NCI-H2227 (cell line): Measurements from ENCODE around the gene SPTLC1.
"Not testable (repeated sequence)": the region's sequence is repeated elsewhere in the genome, so short reads cannot be mapped to it uniquely, and the experiment has no call there.

ENCODE experiments used
- DNase-seq: peaks from one replicate; lab custom pipeline; 2025; ENCODE audit not compliant: unreplicated experiment; lab: John Stamatoyannopoulos, UW

SPTLC1 gene

DNA sequence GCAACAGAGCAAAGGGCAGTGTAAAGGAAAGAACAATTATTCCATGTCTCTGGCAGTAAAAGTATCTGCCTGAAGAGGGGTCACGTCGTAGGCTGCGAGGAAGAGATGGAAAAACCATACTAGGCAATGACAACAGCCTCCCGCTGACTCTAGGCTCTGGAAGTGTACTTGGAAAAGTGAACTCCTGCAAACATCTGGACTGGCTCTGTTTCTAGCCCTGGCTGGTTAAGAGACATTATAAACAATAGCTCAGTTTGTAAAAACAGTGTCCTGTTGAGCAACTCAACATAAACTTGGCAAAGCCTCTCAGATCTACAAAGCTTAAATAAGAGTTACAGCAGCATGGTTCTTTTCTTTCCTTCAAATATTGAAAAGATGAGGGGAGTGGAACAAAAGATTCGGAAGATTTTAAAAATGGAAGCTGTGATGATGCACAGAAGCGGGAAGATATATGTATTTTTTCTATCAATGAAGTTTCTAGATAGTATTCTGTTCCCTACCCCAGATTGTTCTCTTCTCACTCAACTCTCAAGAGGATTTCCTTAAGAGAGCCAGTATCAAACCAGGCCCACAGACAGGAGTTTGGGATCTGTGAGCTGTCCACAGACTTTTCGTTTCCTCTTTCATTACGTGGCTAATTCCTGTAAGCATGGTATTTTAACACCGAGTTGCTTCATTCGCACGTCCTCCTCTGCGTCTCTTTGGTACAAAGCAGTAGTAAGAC is 79.4 kb downstream of the SPTLC1 start:
- DNase-seq: no peak

DNA sequence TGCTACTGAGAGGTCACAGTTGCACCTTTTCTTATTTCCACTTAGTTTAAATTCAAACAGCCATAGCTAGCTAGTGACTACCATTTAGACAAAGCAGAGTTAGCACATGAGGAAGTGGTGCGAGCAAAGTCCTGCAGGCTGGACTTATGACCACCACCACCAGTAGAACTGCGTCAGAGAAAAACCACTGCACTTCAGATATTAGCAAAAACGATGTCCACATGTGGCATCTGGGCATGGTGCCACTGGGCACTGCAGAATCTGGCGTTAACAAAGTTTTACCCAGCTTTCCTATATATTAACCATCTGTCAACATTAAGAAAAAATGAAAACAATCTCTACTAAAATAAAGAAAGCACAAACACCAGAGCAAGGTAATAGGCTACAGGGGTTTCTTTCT is 80.1 kb downstream of the SPTLC1 start:
- no peak for DNase-seq

DNA sequence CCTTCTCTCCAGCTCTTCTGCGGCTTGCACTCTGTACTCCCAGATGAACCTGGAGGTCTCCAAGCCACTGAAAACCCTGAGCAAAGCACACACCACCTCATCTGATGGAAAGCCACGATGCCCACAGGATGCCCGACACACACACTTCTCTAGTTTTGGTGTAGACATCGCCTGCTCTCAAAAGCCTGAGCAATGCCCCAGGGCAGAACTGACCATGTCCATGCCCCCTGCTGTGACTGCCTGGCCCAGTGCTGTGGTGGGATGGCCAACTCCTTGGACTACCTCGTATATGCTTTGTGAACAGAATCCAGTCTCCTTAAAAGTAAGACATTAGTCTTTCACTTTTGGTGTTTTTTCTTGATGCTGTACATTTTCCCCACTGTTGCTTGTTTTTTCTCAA is 81.2 kb downstream of the SPTLC1 start:
- DNase-seq: no peak

DNA sequence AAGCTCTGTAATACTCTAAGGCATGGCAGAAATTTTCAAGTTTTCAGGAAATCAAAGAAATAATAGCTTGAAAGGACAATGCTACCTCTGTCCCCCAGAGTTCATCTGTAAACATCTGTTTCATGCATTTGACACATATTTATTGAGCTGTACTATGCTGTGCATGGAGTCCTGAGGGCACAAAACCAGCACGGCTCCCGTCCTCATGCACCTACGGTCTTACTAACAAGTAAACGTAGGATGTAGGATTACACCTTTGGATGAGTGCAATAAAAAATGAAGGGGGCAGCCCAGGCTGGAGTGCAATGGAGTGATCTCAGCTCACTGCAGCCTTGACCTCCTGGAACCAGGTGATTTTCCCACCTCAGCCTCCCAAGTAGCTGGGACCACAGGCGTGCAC is 81.9 kb downstream of the SPTLC1 start:
- DNase-seq: no peak

DNA sequence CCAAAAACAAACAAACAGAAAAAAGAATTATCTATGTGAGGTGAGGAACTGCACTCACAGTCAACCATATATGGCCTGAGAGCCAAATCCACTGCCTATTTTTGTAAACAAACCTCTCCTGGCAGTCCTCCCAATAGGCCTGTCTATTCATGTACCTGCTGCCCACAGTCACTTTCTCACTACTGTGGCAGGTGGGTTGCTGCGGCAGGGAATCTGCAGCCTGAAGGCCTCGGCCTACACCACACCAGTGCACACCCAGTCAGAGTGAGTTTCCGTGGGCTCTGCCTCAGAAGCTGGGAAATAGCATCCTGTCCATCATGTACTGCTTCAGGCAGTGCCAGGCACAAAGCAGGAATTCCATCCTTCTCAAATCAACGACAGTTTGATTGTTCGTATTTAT is 82.3 kb downstream of the SPTLC1 start:
- DNase-seq: no peak

DNA sequence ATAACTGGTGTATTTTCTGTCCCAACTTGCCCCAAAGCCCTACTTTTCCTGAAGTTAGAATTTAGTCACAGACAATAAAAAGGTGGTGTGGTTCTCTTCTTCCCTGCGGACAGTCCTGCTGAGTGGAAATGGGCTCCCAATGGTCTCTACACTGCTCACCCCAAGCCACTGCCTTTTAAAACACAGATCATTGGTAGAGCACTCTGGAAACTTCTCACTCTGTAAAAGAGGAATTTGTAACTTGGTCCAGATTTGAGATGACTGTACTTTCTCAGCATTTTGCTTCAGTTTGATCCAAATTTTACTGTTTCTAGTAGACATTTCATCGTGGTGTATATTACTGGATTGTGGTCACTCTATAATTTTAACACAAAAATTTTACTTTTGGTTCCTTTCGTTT is 84.8 kb downstream of the SPTLC1 start:
- no peak for DNase-seq

DNA sequence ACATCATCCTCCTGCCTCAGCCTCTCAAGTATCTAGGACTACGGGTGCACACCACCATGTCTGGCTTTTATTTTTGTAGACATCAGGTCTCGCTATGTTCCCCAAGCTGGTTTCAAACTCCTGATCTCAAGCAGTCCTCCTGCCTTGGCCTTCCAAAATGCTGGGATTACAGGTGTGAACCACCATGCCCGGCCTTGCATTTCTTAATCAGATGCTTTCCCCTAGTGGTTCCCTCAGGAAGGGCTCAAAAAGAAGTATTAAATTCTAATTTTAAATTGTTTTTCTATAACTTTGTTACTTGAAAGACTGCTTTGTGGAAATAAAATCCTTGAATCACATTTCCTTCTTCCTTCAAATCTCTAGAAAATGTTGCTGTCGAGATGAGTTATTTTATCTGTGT is 85.7 kb downstream of the SPTLC1 start:
- no peak for DNase-seq

DNA sequence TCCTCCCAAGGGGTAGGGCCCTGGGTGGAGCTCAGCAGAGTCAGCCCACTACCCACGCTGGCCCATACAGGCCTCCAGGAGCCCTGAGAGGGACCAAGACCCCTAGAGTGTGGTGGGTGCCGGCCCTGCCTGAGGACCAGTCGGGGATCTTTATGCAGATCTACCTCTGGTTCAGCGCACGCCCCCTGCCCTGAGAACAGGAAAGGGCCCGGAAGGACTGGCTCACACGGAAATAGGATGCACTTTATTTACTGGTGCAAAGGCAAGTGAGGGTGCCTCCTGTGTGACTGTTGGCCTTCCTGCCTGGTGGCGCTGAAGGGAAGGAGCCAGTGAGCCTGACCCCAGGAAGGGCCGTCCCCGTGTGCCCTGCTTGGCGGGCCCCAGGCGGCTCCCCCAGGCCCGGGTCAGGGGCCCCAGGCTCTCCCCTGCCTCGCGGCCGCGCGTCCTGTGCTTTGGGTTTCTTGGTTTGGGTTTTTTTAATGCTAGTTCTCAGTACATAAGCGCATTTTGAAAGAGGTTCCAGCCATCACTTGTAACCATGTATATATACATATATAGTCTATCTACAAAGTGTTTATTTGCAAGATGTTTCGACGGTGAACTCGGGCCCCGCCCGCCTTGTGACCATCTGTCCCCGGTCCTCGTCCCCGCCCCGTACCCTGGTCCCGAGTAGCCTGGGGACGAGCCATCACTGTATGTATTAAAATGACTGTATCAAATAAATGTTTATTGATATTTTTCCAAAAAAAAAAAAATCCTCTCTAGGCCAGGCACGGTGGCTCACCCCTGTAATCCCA is 88.8 kb downstream of the SPTLC1 start:
- no peak for DNase-seq

DNA sequence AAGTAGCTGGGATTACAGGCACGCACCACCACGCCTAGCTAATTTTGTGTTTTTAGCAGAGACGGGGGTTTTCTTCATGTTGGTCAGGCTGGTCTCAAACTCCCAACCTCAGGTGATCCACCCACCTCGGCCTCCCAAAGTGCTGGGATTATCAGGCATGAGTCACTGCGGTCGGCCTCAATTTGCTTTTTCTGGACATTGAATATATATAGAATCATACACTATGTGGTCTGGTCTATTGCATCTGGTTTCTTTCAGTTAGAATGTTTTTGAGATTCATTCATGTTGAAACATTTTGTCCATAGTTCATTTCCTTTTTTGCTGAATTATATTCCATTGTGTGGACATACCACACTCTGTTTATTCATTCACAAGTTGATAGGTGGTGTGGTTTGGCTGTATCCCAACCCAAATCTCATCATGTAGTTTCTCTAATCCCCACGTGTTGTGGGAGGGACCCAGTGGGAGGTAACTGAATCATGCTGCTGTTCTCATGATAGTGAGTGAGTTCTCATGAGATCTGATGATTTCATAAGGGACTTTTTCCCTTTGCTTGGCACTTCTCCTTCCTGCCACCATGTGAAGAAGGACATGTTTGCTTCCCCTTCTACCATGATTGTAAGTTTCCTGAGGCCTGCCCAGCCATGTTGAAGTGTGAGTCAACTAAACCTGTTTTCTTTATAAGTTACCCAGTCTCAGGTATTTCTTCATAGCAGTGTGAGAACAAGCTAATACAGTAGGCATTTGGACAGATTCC is 93.2 kb downstream of the SPTLC1 start:
- not testable (repeated sequence) for DNase-seq

DNA sequence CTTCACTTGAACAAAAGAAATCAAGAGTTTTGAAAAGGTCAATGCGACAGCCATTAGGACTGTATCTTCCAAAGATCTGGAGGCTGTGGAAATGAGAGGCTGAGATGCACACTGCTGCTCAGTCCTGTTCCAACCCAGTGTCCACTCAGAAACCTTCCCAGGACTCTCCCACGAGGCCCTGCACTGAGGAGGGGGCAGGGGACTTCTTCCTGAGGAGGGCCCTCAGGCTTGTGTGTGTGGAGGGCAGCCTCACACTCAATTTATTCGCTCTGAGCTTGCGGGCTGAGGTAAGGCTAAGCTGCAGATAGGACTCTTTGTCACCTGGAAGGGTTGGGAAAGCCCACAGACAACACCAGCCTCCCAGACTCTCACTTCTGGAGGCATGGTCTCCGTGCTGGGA is 95.6 kb downstream of the SPTLC1 start:
- DNase-seq: no peak

DNA sequence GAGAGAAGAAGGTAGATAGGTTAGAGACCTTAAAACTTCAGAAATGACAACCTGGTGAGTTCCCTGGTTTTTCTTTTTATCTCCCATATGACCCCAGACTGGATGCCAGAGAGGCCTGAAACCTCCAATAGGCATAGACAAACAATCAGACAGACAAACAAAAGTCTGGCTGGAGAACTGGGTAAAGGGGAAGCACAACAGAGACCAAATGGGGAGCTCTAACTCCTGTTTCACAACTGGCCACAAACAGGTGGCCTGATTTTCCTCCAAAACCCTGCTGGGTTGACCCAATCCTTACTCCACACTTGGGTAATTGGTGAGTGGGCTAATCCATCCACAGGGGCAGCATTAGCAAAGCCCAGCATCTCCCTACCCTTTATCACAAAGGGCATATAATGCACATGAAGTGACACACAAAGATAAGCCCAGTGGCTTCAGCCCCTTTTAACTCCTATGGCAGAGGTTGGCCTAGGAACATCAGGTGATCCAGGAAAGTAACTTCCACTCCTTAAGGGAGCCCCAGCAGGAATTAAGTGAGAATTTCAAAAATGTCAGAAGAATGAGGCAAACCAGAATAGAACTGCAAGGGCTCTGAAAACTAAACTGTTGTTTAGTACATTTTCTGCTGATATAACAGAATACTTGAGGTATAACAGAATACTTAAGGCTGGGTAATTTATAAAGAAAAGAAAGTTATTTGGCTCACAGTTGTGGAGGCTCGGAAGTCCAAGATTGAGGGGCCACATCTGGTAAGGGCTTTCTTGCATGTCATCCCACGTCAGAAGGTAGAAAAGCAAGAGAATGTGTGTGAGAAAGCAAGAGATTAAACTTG is 104.3 kb downstream of the SPTLC1 start:
- no peak for DNase-seq

DNA sequence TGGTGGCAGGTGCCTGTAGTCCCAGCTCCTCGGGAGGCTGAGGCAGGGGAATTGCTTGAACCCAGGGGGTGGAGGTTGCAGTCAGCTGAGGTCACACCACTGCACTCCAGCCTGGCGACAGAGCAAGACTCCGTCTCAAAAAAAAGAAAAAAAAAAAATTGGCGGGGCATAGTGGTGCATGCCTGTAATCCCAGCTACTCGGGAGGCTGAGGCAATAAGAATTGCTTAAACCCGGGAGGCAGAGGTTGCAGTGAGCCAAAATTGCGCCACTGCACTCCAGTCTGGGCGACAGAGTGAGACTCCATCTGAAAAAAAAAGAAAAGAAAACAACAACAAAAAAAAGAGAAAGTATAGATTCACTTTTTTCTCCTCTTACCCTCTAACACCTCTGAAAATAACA is 105.0 kb downstream of the SPTLC1 start:
- not testable (repeated sequence) for DNase-seq

DNA sequence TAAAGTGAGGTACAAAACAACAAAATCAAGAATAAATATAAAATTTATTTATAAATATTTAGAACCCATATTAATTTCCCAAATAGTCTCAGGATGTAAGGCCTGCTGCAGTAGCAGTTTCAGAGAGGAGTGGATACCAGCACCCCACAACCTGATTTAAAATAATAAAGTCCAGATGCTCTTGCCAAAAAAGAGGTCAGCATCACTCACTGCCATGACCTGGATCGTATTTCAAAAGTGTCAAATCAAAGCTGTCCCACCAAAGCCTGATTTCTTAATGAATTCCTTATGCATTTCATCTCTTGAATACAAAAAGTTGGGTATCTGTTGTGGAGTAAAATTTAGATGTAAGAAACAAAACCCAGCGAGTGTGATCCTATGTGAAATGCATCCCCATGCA is 107.2 kb downstream of the SPTLC1 start:
- DNase-seq: no peak

DNA sequence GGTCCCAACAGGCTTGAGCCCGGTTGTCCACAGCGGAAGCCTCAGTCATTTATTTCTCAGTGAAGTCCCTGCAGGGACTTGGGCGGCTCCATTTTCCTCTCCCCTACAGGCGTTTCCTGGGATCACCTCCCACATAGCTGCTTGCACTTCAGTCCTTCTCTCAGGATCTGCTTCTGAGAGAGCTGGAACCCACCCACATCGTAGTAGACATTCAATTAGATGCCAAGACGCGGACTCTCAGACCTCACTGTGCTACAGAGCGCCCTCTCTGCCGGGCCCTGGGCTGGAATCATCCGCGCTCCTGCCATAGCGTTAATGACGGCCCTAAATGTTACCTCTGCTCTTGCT is 111.2 kb downstream of the SPTLC1 start:
- DNase-seq: no peak

DNA sequence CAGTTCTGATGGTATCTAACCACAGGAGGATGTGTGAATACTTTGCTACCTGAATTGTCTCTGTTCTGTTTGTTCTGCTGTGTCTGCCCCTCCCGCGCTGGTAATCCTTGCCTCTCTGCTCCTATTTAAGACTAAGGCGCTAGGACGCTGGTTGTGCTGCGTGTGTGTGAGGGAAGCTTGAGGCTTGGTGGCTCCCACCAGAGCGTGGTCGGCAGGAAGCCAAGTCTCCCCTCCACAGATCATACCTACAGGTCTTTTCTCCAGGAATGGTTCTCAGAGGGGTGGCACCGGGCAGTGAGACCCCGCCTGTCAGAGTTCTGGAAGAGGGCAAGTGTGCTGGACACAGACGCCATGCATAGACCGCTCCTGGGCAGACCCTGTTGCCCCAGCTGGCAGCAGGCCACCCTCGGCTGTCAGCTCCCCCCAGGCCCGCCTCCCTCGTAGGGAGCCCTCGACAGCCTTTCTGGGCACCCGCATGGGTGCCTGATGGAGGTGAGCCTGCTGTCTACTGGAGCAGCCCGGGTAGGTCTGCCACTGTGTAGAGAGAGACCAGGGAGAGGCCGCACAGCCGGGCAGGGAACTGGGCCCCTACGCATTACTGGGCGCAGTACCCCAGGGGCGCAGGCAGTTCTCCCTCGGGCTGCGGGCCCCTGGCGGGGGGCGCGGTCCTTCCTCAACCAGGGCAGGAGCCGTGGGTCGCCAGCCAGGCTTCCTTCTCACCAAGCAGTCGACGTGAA is 111.7 kb downstream of the SPTLC1 start:
- DNase-seq: no peak

DNA sequence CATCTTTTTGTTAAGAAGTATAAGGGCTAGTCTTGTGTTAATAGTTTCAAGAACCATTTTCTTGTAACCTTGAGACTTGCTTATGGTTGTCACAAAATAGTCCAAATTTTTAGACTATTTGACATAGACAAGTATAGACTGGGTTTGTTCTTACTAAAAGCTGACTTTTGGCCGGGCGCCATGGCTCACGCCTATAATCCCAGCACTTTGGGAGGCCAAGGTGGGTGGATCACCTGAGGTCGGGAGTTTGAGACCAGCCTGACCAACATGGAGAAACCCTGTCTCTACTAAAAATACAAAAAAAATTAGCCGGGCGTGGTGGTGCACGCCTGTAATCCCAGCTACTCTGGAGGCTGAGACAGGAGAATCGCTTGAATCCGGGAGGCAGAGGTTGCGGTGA is 113.3 kb downstream of the SPTLC1 start:
- DNase-seq: not testable (repeated sequence)

DNA sequence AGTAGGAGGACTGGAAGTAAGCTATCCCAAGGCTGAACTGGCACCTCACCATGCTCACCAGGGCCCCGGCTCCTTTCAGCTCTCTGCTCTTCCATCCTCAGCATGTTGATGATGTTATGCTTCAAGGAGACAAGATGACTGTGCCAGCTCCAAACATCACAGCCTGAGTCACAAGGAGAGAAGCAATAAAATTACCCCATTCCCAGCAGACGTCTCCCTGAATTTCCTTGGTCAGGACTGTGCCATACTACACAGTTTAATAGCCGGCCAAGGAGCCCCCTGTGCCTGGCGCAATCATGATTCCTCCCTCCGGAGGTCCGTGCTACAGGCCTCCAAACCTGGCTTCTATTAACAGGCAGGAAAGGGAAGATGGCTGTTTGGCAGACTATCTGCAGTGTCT is 114.0 kb downstream of the SPTLC1 start:
- no peak for DNase-seq

DNA sequence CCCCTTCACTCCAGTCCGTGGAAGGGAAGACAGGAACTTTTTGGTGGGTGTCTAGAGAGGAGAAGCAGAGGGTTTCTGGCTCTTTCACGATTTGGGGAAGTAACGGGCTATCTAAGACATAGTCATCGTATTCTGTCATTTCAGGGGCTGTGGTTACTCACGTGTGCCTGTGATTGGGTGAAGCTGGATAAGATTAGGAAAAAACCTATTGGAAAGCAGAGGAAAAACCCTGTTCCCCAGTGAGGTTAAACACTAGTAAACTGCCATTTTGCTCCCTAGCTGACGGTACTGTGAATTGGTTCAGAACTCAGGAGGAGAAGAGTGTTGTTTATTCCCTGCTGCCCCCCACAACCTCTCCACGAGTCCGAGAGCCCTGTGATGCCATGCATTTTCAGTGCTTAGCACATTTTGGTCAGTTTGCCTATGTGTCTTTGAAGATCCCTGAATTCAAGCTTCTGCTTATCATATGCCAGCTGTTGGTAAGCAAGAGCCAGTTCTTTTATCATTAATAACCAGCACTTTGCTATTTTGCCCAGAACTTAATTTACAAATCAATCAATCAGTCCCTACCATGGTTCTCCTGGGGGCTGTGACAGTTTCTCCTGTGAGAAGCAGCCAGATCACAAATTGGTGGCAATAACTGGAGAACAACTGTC is 120.1 kb downstream of the SPTLC1 start:
- no peak for DNase-seq

DNA sequence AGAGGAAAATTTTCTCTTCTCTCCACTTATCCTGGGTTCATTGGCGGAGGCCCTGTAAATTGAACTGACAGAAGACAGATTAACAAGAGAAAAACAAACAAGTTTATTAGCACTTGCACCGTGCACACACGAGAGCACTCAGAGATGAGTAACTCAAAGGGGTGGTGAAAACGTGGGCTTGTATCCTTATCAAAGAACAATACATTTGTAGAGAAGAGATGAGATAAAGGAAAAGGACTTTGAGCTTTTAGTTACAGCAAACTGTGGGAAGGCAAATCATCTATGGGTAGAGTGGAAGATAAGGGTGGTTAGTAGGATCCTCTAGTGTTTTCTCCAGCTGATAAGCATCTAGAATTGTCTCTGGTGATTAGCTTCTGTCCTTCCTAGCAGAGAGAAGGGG is 120.8 kb downstream of the SPTLC1 start:
- DNase-seq: no peak

DNA sequence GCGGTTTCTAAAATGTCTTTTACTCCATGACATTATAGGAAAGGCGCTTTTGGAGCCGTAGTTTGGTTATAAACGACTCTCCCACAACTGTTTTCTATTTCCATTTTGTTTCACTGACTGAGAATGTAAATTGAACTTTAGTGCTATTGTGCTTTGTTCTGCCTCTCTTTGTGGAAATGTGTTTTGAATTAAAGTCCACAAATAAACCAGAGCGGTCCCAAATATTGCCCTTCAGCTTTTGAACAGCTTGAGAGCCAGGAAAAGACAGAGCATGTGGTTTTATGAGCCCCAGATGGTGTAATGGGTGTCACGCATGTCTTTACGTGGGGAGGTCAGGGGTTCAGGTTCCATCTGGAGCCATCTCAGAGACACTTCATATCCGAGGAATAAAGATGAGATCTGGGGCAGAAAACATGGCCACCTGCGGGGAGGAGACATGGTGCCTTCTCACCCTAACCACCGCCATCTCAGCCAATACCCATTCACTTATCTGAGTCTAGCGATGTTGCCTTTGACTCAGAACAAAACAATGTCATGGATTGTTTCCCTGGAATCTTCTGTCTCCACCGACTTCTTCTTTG is 122.7 kb downstream of the SPTLC1 start:
- DNase-seq: peak; percentile 6
